ENCODE data around the gene KCNG4. TPM values are rescaled to one million over a fixed set of nuclear protein-coding genes. Genes with fewer than 3 reads are reported as not detected.
A peak's percentile ranks its signal among the peaks of the same experiment; 100 is the strongest.

Gene KCNG4
- polyA plus RNA-seq, 3 donors = not detected

GRCh38 chr16:84229471-84229870 is 10.3 kb downstream of the KCNG4 start:
- Mint-ChIP-seq H3K36me3 (no peaks in the 10 kb centered on the region), H3K27me3 (ENCODE audit: low read depth in 3 of 3) (peaks cover 12 to 23% (median 22%) of the 10 kb centered on the region in 3 donors), H3K4me3 (no peak overlapping the region), H3K9me3 (no peaks in the 10 kb centered on the region), H3K4me1 (no peaks in the 10 kb centered on the region), H3K27ac (peak overlapping the region in 1 of 7 donors; percentile 10)
- intact Hi-C loops (cut with micrococcal nuclease) = no loop called here
- Histone ChIP-seq H3K27me3 (ENCODE audit: control insufficient read depth in 2 of 2, insufficient read depth in 2 of 2, low read length in 2 of 2) (peaks cover 0 to 6% of the 10 kb centered on the region in 2 donors), H3K4me1 (ENCODE audit: control insufficient read depth in 1 of 2, insufficient read depth in 2 of 2, low read length in 2 of 2) (no peaks in the 10 kb centered on the region), H3K9ac (ENCODE audit: insufficient read depth, low read length, poor library complexity, severe bottlenecking) (no peak overlapping the region), H3K27ac (ENCODE audit: low read depth in 1 of 2, low read length in 2 of 2) (no peak overlapping the region), H3K36me3 (replicated peaks in 1 of 2; ENCODE audit: control insufficient read depth in 1 of 2, insufficient read depth in 2 of 2, low read length in 2 of 2) (no peaks in the 10 kb centered on the region), H3K79me2 (ENCODE audit: insufficient read depth, low read length) (no peaks in the 10 kb centered on the region), H3K4me2 (replicated peaks; ENCODE audit: extremely low read depth, low read length, poor library complexity, severe bottlenecking) (no peak overlapping the region), H2AFZ (ENCODE audit: insufficient read depth, low read depth, low read length, poor library complexity, severe bottlenecking) (no peak overlapping the region), H3K4me3 (replicated peaks in 1 of 3; ENCODE audit: low read depth in 2 of 3, low read length in 3 of 3) (no peak overlapping the region), H3K9me3 (replicated peaks in 1 of 2; ENCODE audit: control insufficient read depth in 1 of 2, insufficient read depth in 1 of 2, low read length in 2 of 2) (no peaks in the 10 kb centered on the region), H4K20me1 (ENCODE audit: insufficient read depth, low read length) (no peaks in the 10 kb centered on the region)
- WGBS (ENCODE audit: insufficient coverage) = 94% methylated on average over 11 of the region's 11 CpGs
- DNase-seq = no peak
- no peak for TF ChIP-seq CTCF (IDR thresholded peaks at IDR 0.05)

- Histone ChIP-seq H3K4me2 (replicated peaks; ENCODE audit: extremely low read depth, low read length, poor library complexity, severe bottlenecking) (no peak overlapping the region), H3K4me1 (ENCODE audit: control insufficient read depth in 1 of 2, insufficient read depth in 2 of 2, low read length in 2 of 2) (no peaks in the 10 kb centered on the region), H3K27me3 (ENCODE audit: control insufficient read depth in 2 of 2, insufficient read depth in 2 of 2, low read length in 2 of 2) (peaks cover 0 to 6% of the 10 kb centered on the region in 2 donors), H4K20me1 (ENCODE audit: insufficient read depth, low read length) (no peaks in the 10 kb centered on the region), H3K36me3 (replicated peaks in 1 of 2; ENCODE audit: control insufficient read depth in 1 of 2, insufficient read depth in 2 of 2, low read length in 2 of 2) (no peaks in the 10 kb centered on the region), H3K9me3 (replicated peaks in 1 of 2; ENCODE audit: control insufficient read depth in 1 of 2, insufficient read depth in 1 of 2, low read length in 2 of 2) (no peaks in the 10 kb centered on the region), H2AFZ (ENCODE audit: insufficient read depth, low read depth, low read length, poor library complexity, severe bottlenecking) (no peak overlapping the region), H3K79me2 (ENCODE audit: insufficient read depth, low read length) (no peaks in the 10 kb centered on the region), H3K9ac (ENCODE audit: insufficient read depth, low read length, poor library complexity, severe bottlenecking) (peak overlapping the region; percentile 15), H3K27ac (ENCODE audit: low read depth in 1 of 2, low read length in 2 of 2) (no peak overlapping the region), H3K4me3 (replicated peaks in 1 of 3; ENCODE audit: low read depth in 2 of 3, low read length in 3 of 3) (no peak overlapping the region)
- intact Hi-C loops (cut with micrococcal nuclease) = no loop called here
- H3K4me3 Mint-ChIP-seq = no peak overlapping the region
- H3K36me3 Mint-ChIP-seq = no peaks in the 10 kb centered on the region
- 20% methylated on average over 12 of the region's 18 CpGs for WGBS (ENCODE audit: insufficient coverage)
- DNase-seq = peak in 1 of 3 donors; percentile 30
- no peak overlapping the region for H3K27ac Mint-ChIP-seq
- no peaks in the 10 kb centered on the region for H3K4me1 Mint-ChIP-seq
- no peak for TF ChIP-seq CTCF (IDR thresholded peaks at IDR 0.05)
- no peaks in the 10 kb centered on the region for H3K9me3 Mint-ChIP-seq
- H3K27me3 Mint-ChIP-seq (ENCODE audit: low read depth in 3 of 3) = peaks cover 11 to 21% (median 20%) of the 10 kb centered on the region in 3 donors
Measured at GRCh38 chr16:84228256-84228838, 11.5 kb downstream of the KCNG4 start.
